Kidney epithelial cell (primary cell): ENCODE measurements around the gene CFAP157. TPM values are rescaled to one million over a fixed set of nuclear protein-coding genes. Genes with fewer than 3 reads are reported as not detected.

Experiments used
- DNase-seq: peaks from one replicate; pipeline ENCODE4 v3.0.0-alpha.2; 2010; ENCODE audit warnings: low read depth
- H3K27me3 ChIP-seq: 2 replicates; pipeline ENCODE4 v1.6.0; 2011; ENCODE audit warnings: low read length; ENCODE audit not compliant: control insufficient read depth, insufficient read depth
- H3K36me3 ChIP-seq: 2 replicates; pipeline ENCODE4 v1.5.1; 2011; ENCODE audit warnings: low read length; ENCODE audit not compliant: control insufficient read depth, insufficient read depth
- H3K4me3 ChIP-seq: 2 replicates; pipeline ENCODE4 v1.5.1; 2011; ENCODE audit warnings: low read depth, mild to moderate bottlenecking, control low read depth, low read length
- CTCF ChIP-seq: IDR thresholded peaks from 2 replicates; pipeline ENCODE4 v1.5.1; 2011; ENCODE audit warnings: mild to moderate bottlenecking, moderate library complexity, low read length, control low read depth, inconsistent platforms; ENCODE audit not compliant: insufficient read depth, poor library complexity, severe bottlenecking
- total RNA-seq: library from RNA; depleted of rRNA; stranded (reverse); fragments of >200 nt; gene quantifications from 2 replicates; pipeline ENCODE4 v1.2.3, GENCODE V29; 2015

Gene CFAP157
- total RNA-seq, 1 donor from 2014 or later: not detected

- no peak for DNase-seq
- TF ChIP-seq CTCF: no peak
- H3K27me3 ChIP-seq: no peaks in the 10 kb centered on the region
- H3K36me3 ChIP-seq: no peaks in the 10 kb centered on the region
- H3K4me3 ChIP-seq: no peak overlapping the region
Observed at GRCh38 chr9:127707766-127708165, 978 bp downstream of the CFAP157 start.

GRCh38 chr9:127708952-127709587 is 2.3 kb downstream of the CFAP157 start:
- no peak for TF ChIP-seq CTCF
- no peaks in the 10 kb centered on the region for H3K27me3 ChIP-seq
- H3K36me3 ChIP-seq: no peaks in the 10 kb centered on the region
- no peak overlapping the region for H3K4me3 ChIP-seq
- DNase-seq: no peak

GRCh38 chr9:127710204-127710783 is 3.5 kb downstream of the CFAP157 start:
- H3K27me3 ChIP-seq: no peaks in the 10 kb centered on the region
- DNase-seq: no peak
- H3K4me3 ChIP-seq: no peak overlapping the region
- H3K36me3 ChIP-seq: no peaks in the 10 kb centered on the region
- TF ChIP-seq CTCF: no peak

- TF ChIP-seq CTCF: no peak
- H3K27me3 ChIP-seq: no peaks in the 10 kb centered on the region
- DNase-seq: no peak
- H3K36me3 ChIP-seq: no peaks in the 10 kb centered on the region
- H3K4me3 ChIP-seq: no peak overlapping the region
Observed at GRCh38 chr9:127711226-127711701, 4.5 kb downstream of the CFAP157 start.

GRCh38 chr9:127711831-127712274 is 5.1 kb downstream of the CFAP157 start:
- TF ChIP-seq CTCF: no peak
- no peaks in the 10 kb centered on the region for H3K27me3 ChIP-seq
- no peak overlapping the region for H3K4me3 ChIP-seq
- no peaks in the 10 kb centered on the region for H3K36me3 ChIP-seq
- DNase-seq: no peak
